Smooth muscle cell (in vitro differentiated cells): Measurements from ENCODE around the gene FAM111A. TPM values are rescaled to one million over a fixed set of nuclear protein-coding genes. Genes with fewer than 3 reads are reported as not detected.
A peak's percentile ranks its signal among the peaks of the same experiment; 100 is the strongest.
"Not testable (repeated sequence)": the region's sequence is repeated elsewhere in the genome, so short reads cannot be mapped to it uniquely, and the experiment has no call there.

Experiments used
- DNase-seq: peaks from one replicate; lab custom pipeline; 2025; ENCODE audit not compliant: unreplicated experiment; lab: John Stamatoyannopoulos, UW
- H2AFZ ChIP-seq: fragments of 200-600 bp; sonication (generic); 2 replicates; pipeline ENCODE4 v1.6.0; 2016; ENCODE audit warnings: antibody characterized with exemption, low read depth, mild to moderate bottlenecking
- H3F3A ChIP-seq: fragments of 200-600 bp; sonication (generic); 2 replicates; pipeline ENCODE4 v1.6.0; 2017; ENCODE audit warnings: antibody characterized with exemption, low read depth
- H3K27ac ChIP-seq: fragments of 200-600 bp; sonication (generic); 2 replicates; pipeline ENCODE4 v1.5.1; 2016; ENCODE audit warnings: low read depth, mild to moderate bottlenecking
- H3K27me3 ChIP-seq: fragments of 200-600 bp; sonication (generic); 2 replicates; pipeline ENCODE4 v1.6.1; 2016; ENCODE audit warnings: low read depth, mild to moderate bottlenecking
- H3K36me3 ChIP-seq: fragments of 200-600 bp; sonication (generic); 2 replicates; pipeline ENCODE4 v1.5.1; 2016; ENCODE audit warnings: low read depth
- H3K4me1 ChIP-seq: fragments of 200-600 bp; sonication (generic); 2 replicates; pipeline ENCODE4 v1.5.1; 2016; ENCODE audit warnings: low read depth
- H3K4me2 ChIP-seq: fragments of 200-600 bp; sonication (generic); 2 replicates; pipeline ENCODE4 v1.6.0; 2016; ENCODE audit warnings: mild to moderate bottlenecking
- H3K4me3 ChIP-seq: fragments of 200-600 bp; sonication (generic); 2 replicates; pipeline ENCODE4 v1.5.1; 2016; ENCODE audit warnings: mild to moderate bottlenecking
- H3K79me2 ChIP-seq: fragments of 200-600 bp; sonication (generic); 2 replicates; pipeline ENCODE4 v1.6.0; 2016; ENCODE audit warnings: low read depth, mild to moderate bottlenecking
- H3K9ac ChIP-seq: fragments of 200-600 bp; sonication (generic); 2 replicates; pipeline ENCODE4 v1.6.0; 2016; ENCODE audit warnings: low read depth
- H3K9me3 ChIP-seq: fragments of 200-600 bp; sonication (generic); replicated peaks from 2 replicates; pipeline ENCODE4 v1.5.1; 2016; ENCODE audit warnings: low read depth
- H4K20me1 ChIP-seq: fragments of 200-600 bp; sonication (generic); 2 replicates; pipeline ENCODE4 v1.6.0; 2016; ENCODE audit warnings: low read depth
- WGBS: methylation state at CpG from one replicate; pipeline ENCODE4 v1.1.7; 2016; ENCODE audit warnings: low lambda C conversion rate; 5-methylcytosine and 5-hydroxymethylcytosine counted together
- polyA plus RNA-seq: library from polyadenylated mRNA; unstranded; fragments of >200 nt; fragmentation: Nextera tagmentation; extraction: Ambion mirVana; gene quantifications from 2 replicates; pipeline ENCODE4 v1.2.1, GENCODE V29; 2016
- total RNA-seq: library from RNA; depleted of rRNA; stranded (reverse); fragments of >200 nt; gene quantifications from 2 replicates; pipeline ENCODE4 v1.2.3, GENCODE V29; 2014
- TF ChIP-seq, protein P1 (sequence below): fragments of 200-600 bp; sonication (generic); IDR thresholded peaks from 2 replicates; pipeline ENCODE4 v1.5.1; 2017; ENCODE audit warnings: borderline replicate concordance, mild to moderate bottlenecking, antibody characterized with exemption; ENCODE audit not compliant: insufficient read depth, poor library complexity, severe bottlenecking

FAM111A gene, protein sequence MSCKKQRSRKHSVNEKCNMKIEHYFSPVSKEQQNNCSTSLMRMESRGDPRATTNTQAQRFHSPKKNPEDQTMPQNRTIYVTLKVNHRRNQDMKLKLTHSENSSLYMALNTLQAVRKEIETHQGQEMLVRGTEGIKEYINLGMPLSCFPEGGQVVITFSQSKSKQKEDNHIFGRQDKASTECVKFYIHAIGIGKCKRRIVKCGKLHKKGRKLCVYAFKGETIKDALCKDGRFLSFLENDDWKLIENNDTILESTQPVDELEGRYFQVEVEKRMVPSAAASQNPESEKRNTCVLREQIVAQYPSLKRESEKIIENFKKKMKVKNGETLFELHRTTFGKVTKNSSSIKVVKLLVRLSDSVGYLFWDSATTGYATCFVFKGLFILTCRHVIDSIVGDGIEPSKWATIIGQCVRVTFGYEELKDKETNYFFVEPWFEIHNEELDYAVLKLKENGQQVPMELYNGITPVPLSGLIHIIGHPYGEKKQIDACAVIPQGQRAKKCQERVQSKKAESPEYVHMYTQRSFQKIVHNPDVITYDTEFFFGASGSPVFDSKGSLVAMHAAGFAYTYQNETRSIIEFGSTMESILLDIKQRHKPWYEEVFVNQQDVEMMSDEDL
- 14.3 and 36.8 TPM in 2 replicates for total RNA-seq
- polyA plus RNA-seq: 6.2 and 11.1 TPM in 2 replicates

DNA sequence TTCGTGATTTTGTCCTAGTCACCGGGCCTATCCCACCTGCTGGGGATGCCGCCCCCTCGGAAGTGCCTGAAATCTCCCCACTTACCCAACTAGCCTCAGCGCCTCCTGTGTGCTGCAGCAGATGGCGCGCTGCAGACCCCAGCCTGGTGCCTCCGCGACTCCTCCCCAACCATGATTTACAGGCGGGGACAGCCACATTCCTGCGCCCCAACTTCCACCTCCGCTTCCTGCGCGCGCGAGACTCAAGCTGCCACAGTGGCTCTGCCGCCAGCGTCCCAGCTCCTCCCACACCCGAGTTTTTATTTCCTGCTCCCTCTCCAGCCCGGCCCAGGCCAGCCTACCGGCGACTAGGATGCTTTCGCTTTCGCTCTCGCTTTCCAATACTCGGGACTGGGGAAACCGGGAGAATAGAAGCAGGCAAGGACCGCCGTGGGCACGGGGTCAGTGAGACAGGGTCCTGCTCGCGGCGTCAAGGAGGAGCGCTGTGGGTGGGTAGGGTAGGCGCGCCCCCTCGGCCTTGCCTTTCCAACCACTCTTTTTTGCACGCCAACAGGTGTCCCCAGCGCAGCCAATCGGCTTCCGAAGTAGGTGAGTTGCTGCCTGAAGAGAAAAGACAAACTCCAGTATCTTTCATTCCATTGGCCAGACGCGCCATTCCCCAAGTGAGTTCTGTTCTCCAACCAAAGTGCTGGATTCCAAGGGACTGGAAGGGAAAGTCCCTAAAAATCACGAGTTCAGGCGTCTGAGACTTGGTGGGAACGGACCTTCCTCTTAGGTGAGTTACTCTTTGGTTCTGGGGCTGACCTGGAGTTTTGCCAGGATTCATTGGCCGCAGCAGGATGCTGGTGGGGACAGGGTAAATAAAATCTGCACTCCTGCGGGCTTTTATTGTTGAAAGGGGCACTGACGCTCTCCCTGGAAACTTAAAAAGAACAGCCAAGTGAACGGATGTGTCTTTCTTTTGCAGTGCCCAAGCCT lies at the start of gene FAM111A:
Gene FAM111A, plus strand, starts transcription at position 327 of the 978 bp plus-strand sequence. CDS start 6,017 bp downstream, outside the sequence.
- peak within 1 kb of the TSS; percentile 82 for H3K4me3 ChIP-seq
- WGBS: 4% methylated on average over 50 of the region's 50 CpGs
- H3K9me3 ChIP-seq: no peaks in the 10 kb centered on the region
- peak within 1 kb of the TSS; percentile 81 for H3K9ac ChIP-seq
- peak within 1 kb of the TSS; percentile 88 for H3K4me2 ChIP-seq
- peaks cover 4% of the 10 kb centered on the region for H3F3A ChIP-seq
- no peaks in the 10 kb centered on the region for H3K79me2 ChIP-seq
- peak; percentile 59 for DNase-seq
- TF ChIP-seq, protein P1, sequence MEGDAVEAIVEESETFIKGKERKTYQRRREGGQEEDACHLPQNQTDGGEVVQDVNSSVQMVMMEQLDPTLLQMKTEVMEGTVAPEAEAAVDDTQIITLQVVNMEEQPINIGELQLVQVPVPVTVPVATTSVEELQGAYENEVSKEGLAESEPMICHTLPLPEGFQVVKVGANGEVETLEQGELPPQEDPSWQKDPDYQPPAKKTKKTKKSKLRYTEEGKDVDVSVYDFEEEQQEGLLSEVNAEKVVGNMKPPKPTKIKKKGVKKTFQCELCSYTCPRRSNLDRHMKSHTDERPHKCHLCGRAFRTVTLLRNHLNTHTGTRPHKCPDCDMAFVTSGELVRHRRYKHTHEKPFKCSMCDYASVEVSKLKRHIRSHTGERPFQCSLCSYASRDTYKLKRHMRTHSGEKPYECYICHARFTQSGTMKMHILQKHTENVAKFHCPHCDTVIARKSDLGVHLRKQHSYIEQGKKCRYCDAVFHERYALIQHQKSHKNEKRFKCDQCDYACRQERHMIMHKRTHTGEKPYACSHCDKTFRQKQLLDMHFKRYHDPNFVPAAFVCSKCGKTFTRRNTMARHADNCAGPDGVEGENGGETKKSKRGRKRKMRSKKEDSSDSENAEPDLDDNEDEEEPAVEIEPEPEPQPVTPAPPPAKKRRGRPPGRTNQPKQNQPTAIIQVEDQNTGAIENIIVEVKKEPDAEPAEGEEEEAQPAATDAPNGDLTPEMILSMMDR: peak; percentile 14
- peak within 1 kb of the TSS; percentile 79 for H3K27ac ChIP-seq
- H3K4me1 ChIP-seq: peaks cover 8% of the 10 kb centered on the region
- H3K36me3 ChIP-seq: no peaks in the 10 kb centered on the region
- peak within 1 kb of the TSS; percentile 94 for H2AFZ ChIP-seq
- no peaks in the 10 kb centered on the region for H3K27me3 ChIP-seq
- no peaks in the 10 kb centered on the region for H4K20me1 ChIP-seq

DNA sequence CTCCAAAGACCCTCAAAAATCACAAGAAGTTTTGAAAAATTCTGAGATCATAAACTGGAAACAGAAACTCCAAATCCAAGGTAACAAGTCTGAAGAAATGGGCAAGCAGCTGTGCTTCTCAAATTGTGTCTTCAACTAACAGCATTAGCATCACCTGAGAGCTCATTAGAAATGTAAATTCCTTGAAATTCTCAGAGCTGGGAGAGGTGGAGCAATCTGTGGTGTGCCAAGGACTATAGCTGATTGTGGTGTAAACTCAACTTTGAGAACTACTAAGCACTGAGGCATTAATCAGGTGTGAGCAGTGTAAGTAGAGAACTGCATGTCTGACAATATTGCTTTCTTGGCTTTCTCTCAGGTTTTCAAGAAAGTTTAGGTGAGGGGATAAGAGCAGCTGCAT lies 49.1 kb upstream of the FAM111A start:
- H3K27me3 ChIP-seq, H3F3A ChIP-seq, H3K36me3 ChIP-seq, H2AFZ ChIP-seq, H3K27ac ChIP-seq, DNase-seq, H3K4me2 ChIP-seq, H3K4me1 ChIP-seq, H3K79me2 ChIP-seq, H3K4me3 ChIP-seq, H4K20me1 ChIP-seq, H3K9ac ChIP-seq, H3K9me3 ChIP-seq: not testable (repeated sequence)

DNA sequence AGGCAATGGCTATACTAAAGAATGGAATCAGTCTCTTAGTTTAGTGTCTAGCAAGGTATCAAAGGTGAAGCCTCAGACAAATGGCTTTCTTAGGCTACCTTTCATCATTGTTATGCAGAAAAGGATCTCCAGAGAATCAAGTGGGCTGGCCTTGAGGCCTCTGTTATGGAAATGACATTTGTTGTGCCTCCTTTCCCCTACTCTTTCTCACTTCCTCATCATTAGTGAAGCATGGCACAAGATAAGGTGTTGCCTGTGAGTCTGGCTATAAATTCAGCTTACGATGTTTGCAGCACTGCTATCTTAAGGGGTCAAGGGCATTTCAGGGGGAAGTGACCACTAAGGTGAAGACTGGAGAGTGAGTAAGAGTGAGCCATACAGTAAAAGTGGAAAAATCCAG lies 47.4 kb upstream of the FAM111A start:
- peaks cover 13% of the 10 kb centered on the region for H3K27me3 ChIP-seq
- not testable (repeated sequence) for H3K27ac ChIP-seq, H3K4me2 ChIP-seq, H3K4me1 ChIP-seq, H3K4me3 ChIP-seq, H4K20me1 ChIP-seq, H3F3A ChIP-seq, H3K9me3 ChIP-seq, H3K9ac ChIP-seq, H2AFZ ChIP-seq, H3K36me3 ChIP-seq, H3K79me2 ChIP-seq, DNase-seq
- WGBS: 40% methylated on average over 1 of the region's 1 CpG

DNA sequence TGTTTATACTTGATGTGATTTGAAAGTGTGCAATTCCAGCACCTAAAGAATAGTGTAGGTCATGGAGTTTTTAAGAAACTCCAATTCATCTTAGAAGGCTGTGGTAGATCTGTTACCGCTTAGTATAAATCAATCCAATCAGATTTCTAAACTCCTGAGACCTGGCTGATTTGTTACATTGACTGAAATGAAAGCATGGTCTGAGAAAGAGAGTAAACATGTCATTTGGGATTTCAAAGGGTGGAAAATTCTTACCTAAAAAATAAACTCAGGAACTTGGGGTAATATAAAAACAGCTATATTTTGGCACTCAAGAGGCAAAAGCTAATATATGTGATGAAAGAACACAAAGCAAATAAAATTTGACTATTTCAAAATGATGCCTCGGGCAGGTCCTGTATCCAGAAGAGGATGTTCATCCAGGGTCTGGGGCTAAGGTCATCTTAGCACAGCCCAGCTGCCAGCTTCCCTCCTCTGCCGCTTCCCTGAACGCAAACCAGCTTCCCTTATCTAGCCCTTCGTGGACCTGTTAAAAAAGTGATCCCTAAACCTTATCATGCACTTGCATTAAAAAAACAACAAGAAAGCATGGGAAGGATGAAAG lies 46.6 kb upstream of the FAM111A start:
- H3K9me3 ChIP-seq, H3K9ac ChIP-seq: not testable (repeated sequence)
- 84% methylated on average over 5 of the region's 5 CpGs for WGBS

More for the DNA sequence above, 46.6 kb upstream of the FAM111A start:
- peaks cover 21% of the 10 kb centered on the region for H3K27me3 ChIP-seq
- not testable (repeated sequence) for H3K4me2 ChIP-seq, H4K20me1 ChIP-seq, H3K27ac ChIP-seq, H3K4me1 ChIP-seq, H3K4me3 ChIP-seq, H2AFZ ChIP-seq, H3K36me3 ChIP-seq, H3K79me2 ChIP-seq, DNase-seq, H3F3A ChIP-seq
